WTC11 (cell line): Measurements from ENCODE around the gene FSTL4.

Experiments
- ATF1 ChIP-seq: sonication (generic); formaldehyde crosslinking; IDR thresholded peaks from 2 replicates; pipeline ENCODE4 v1.8.1; 2023; ENCODE audit warnings: mild to moderate bottlenecking, moderate library complexity, missing genetic modification reagents
- CTCF ChIP-seq: fragments of 200-600 bp; IDR thresholded peaks from 2 replicates; pipeline ENCODE4 v1.8.0; 2022; ENCODE audit warnings: antibody characterized with exemption
- KAT7 ChIP-seq: sonication (generic); formaldehyde crosslinking; IDR thresholded peaks from 2 replicates; pipeline ENCODE4 v1.8.1; 2023; ENCODE audit warnings: missing genetic modification reagents, mild to moderate bottlenecking, borderline replicate concordance
- NR1H2 ChIP-seq: sonication (generic); formaldehyde crosslinking; IDR thresholded peaks from 2 replicates; pipeline ENCODE4 v1.9.0; 2021; ENCODE audit warnings: mild to moderate bottlenecking, moderate library complexity, missing genetic modification reagents
- SMAD3 ChIP-seq: sonication (generic); formaldehyde crosslinking; IDR thresholded peaks from 2 replicates; pipeline ENCODE4 v1.8.0; 2022; ENCODE audit warnings: missing genetic modification reagents, mild to moderate bottlenecking, borderline replicate concordance
- TCF7 ChIP-seq: sonication (generic); formaldehyde crosslinking; IDR thresholded peaks from 2 replicates; pipeline ENCODE4 v1.8.0; 2022; ENCODE audit warnings: mild to moderate bottlenecking, low read depth, missing genetic modification reagents, moderate library complexity
- TF ChIP-seq, protein P1 (sequence below): sonication (generic); formaldehyde crosslinking; IDR thresholded peaks from 2 replicates; pipeline ENCODE4 v1.8.0; 2022; ENCODE audit warnings: mild to moderate bottlenecking, missing genetic modification reagents
- TF ChIP-seq, protein P2 (sequence below): sonication (generic); formaldehyde crosslinking; conservative IDR thresholded peaks from 2 replicates; pipeline ENCODE4 v1.8.1; 2022; ENCODE audit warnings: mild to moderate bottlenecking, missing genetic modification reagents

GRCh38 chr5:133415506-133415905 lies 196.8 kb downstream of the FSTL4 start:
- TF ChIP-seq ATF1 (CRISPR knock-in tag) (no peak), CTCF (no peak), NR1H2 (CRISPR knock-in tag) (no peak), SMAD3 (no peak), KAT7 (CRISPR knock-in tag) (no peak), TCF7 (CRISPR knock-in tag) (no peak)
- TF ChIP-seq, protein P1, sequence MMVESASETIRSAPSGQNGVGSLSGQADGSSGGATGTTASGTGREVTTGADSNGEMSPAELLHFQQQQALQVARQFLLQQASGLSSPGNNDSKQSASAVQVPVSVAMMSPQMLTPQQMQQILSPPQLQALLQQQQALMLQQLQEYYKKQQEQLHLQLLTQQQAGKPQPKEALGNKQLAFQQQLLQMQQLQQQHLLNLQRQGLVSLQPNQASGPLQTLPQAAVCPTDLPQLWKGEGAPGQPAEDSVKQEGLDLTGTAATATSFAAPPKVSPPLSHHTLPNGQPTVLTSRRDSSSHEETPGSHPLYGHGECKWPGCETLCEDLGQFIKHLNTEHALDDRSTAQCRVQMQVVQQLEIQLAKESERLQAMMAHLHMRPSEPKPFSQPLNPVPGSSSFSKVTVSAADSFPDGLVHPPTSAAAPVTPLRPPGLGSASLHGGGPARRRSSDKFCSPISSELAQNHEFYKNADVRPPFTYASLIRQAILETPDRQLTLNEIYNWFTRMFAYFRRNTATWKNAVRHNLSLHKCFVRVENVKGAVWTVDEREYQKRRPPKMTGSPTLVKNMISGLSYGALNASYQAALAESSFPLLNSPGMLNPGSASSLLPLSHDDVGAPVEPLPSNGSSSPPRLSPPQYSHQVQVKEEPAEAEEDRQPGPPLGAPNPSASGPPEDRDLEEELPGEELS (CRISPR knock-in tag): no peak
- TF ChIP-seq, protein P2, sequence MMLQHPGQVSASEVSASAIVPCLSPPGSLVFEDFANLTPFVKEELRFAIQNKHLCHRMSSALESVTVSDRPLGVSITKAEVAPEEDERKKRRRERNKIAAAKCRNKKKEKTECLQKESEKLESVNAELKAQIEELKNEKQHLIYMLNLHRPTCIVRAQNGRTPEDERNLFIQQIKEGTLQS (CRISPR knock-in tag): no peak
